A549 treated with RU486 at 1 μM for 4 hours (cell line): Measurements from ENCODE around the gene ATP5F1D. TPM values are rescaled to one million over a fixed set of nuclear protein-coding genes. Genes with fewer than 3 reads are reported as not detected.

Experiments
- total RNA-seq: library from RNA; stranded (reverse); fragments of 200-300 nt; extraction: Qiagen RNA extraction; gene quantifications from 5 replicates; pipeline ENCODE4 v1.2.3, GENCODE V29; 2022; ENCODE audit warnings: low read depth

Gene ATP5F1D
- total RNA-seq: 84.2 to 179 TPM (median 170 TPM) in 5 replicates

GRCh38 chr19:1241417-1242095 lies at the start of gene ATP5F1D:
Gene ATP5F1D, plus strand, starts transcription at chr19:1241751. Its CDS starts 100 bp downstream, at chr19:1241851.

GRCh38 chr19:1205114-1206099 lies 36.1 kb upstream of the ATP5F1D start, which contains the start of gene STK11:
Gene STK11, plus strand, starts transcription at chr19:1205778. Its CDS starts 1,136 bp downstream, at chr19:1206914.

DNA sequence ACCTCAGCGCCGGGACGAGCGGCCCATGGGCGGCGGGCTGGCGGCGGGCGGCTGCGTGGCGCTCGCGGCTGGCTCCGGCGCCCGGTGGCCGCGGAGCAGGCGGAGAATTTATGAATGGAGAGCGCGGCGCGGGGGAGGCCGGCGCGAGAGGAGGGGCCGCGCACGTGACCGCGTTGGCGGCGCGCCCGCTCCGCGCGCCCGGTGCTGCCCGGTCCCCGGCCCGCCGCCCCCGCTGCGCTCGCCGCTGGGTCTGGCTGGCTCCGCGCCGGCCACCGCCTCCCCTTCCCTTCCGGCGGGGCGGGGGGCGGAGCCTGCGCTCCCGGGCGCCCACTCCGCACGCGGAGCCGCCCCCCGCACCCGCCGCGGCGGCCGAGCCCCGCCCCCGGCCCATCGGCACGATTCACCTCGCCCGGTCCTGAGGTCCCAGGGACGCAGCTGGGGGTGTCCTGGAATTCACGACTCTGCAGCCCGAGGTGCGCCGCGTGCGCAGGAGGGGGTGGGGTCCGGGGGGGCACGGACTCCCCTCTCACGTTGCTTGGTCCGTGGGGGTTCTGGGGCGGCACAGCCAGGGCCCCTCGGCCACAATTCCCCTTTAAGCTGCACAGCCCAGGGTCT lies 3.7 kb upstream of the ATP5F1D start, which contains the start of gene CBARP:
TSS of gene CBARP (minus strand) at position 252 of the 615 bp plus-strand sequence. CDS start 1,905 bp downstream, outside the sequence.

DNA sequence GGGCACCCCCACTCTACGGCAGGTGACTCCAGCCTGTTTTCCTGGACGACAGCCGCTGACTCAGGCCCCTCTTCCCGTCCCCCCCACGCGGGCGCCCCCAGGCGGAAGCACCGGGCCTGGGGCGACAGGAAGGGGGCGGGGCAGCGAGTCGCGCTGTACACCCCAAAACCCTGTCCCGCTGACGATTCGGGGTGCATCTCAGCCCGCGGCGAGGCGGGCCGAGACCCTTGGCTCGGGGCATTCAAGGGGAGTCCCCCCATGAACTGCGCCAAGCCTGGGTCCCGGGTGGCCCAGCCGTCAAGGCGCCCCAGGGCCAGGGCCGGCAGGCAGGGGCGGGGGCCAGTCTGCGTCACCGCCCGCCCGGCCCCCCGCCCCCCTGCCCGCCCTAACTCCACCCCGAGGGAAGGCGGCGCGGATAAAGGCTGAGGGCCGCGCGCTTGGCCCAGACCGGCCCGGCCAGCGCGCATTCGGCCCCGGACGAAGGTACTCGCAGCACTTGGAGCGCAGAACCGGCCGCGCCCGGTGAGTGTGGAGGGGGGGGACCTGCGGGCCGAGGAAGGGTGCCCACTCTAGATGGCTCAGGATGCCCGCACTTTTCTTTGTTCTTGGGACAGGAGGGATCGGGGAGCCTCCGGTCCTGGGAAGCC lies 6.7 kb downstream of the ATP5F1D start, which contains the start of gene MIDN:
TSS of gene MIDN (plus strand) at position 445 of the 647 bp plus-strand sequence. CDS start 1,714 bp downstream, outside the sequence.

GRCh38 chr19:1269065-1269477 lies 27.5 kb downstream of the ATP5F1D start, which contains the start of gene CIRBP:
Gene CIRBP, plus strand, starts transcription at chr19:1269332. Its CDS starts 1,602 bp downstream, at chr19:1270934.

GRCh38 chr19:1275260-1275975 lies 33.9 kb downstream of the ATP5F1D start, which contains the start of gene FAM174C:
Gene FAM174C, plus strand, starts transcription at chr19:1275530. Its CDS starts 20 bp downstream, at chr19:1275550.

DNA sequence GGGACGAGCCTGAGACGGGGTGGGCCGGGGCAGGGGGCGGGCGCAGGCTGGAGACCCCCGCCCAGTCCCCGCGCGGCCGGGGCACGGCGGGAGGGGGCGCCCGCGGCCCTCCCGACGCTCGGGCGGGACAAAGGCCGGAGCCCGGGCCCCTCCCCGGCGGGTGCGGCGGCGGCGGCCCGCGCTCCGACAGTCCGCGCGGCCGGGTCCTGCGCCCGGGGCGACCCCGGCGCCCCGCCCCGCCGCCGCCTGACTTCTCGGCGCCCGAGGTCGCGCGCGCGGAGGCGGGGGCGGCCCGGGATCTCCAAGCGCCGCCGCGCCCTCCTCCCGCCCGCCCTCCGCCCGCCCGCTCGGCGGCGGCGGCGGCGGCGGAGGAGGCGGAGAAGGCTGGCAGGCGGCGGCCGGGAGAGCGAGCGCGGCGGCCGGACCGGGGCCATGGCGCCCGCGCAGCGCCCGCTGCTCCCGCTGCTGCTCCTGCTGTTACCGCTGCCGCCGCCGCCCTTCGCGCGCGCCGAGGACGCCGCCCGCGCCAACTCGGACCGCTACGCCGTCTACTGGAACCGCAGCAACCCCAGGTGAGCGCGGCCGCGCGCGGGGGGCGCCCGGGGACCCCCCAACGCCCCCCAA lies 44.3 kb downstream of the ATP5F1D start, which contains the start of gene EFNA2:
TSS of gene EFNA2 (plus strand) at position 137 of the 624 bp plus-strand sequence. CDS start at position 433, 296 bp downstream.

Other genes starting within 250 kb of the ATP5F1D start
- gene GRIN3B, start 241.3 kb upstream of the ATP5F1D start, total RNA-seq: 1.5 to 3.3 TPM (median 2.7 TPM) in 5 replicates
- gene TMEM259, start 220.6 kb upstream of the ATP5F1D start, total RNA-seq: 64.2 to 118 TPM (median 113 TPM) in 5 replicates
- gene RNU6-2, start 220.2 kb upstream of the ATP5F1D start, total RNA-seq: not detected in 5 replicates
- 47.8 to 55.7 TPM (median 50.2 TPM) in 5 replicates for gene CNN2, start 215.1 kb upstream of the ATP5F1D start, total RNA-seq
- gene ABCA7, start 201.6 kb upstream of the ATP5F1D start, total RNA-seq: 4.0 to 10.7 TPM (median 9.8 TPM) in 5 replicates
- 0.93 to 2.5 TPM (median 2.2 TPM) in 5 replicates for gene ARHGAP45, start 174.6 kb upstream of the ATP5F1D start, total RNA-seq
- 201 to 251 TPM (median 240 TPM) in 5 replicates for gene POLR2E, start 146.4 kb upstream of the ATP5F1D start, total RNA-seq
- gene GPX4, start 137.8 kb upstream of the ATP5F1D start, total RNA-seq: 417 to 514 TPM (median 483 TPM) in 5 replicates
- gene SBNO2, start 67.5 kb upstream of the ATP5F1D start, total RNA-seq: 27.5 to 47.3 TPM (median 43.9 TPM) in 5 replicates
- gene STK11, start 36.0 kb upstream of the ATP5F1D start, total RNA-seq: 29.9 to 41.2 TPM (median 38.4 TPM) in 5 replicates
- 2.5 to 5.5 TPM (median 3.9 TPM) in 5 replicates for gene CBARP, start 3.7 kb upstream of the ATP5F1D start, total RNA-seq
- gene MIDN, start 6.8 kb downstream of the ATP5F1D start, total RNA-seq: 37.1 to 48.7 TPM (median 42.2 TPM) in 5 replicates
- gene CIRBP, start 27.6 kb downstream of the ATP5F1D start, total RNA-seq: 89.7 to 185 TPM (median 104 TPM) in 5 replicates
- gene FAM174C, start 33.8 kb downstream of the ATP5F1D start, total RNA-seq: 49.3 to 93.2 TPM (median 86.5 TPM) in 5 replicates
- 0.95 to 2.7 TPM (median 1.9 TPM) in 5 replicates for gene EFNA2, start 44.1 kb downstream of the ATP5F1D start, total RNA-seq
- gene NDUFS7, start 142.2 kb downstream of the ATP5F1D start, total RNA-seq: 64.5 to 83.8 TPM (median 67.2 TPM) in 5 replicates
- 23.9 to 43.1 TPM (median 40.5 TPM) in 5 replicates for gene GAMT, start 159.8 kb downstream of the ATP5F1D start, total RNA-seq
- 85.0 to 111 TPM (median 101 TPM) in 5 replicates for gene DAZAP1, start 165.8 kb downstream of the ATP5F1D start, total RNA-seq
- gene RPS15, start 196.6 kb downstream of the ATP5F1D start, total RNA-seq: 1,330 to 2,073 TPM (median 1,926 TPM) in 5 replicates
- gene APC2, start 208.4 kb downstream of the ATP5F1D start, total RNA-seq: 0.69 to 2.1 TPM (median 1.3 TPM) in 5 replicates
- 11.0 to 20.5 TPM (median 16.4 TPM) in 5 replicates for gene C19orf25, start 237.5 kb downstream of the ATP5F1D start, total RNA-seq
- 0.48 to 1.0 TPM (median 0.92 TPM) in 5 replicates for gene PCSK4, start 248.6 kb downstream of the ATP5F1D start, total RNA-seq
- gene REEP6, start 249.4 kb downstream of the ATP5F1D start, total RNA-seq: 3.8 to 5.9 TPM (median 5.4 TPM) in 5 replicates